Astrocyte (in vitro differentiated cells and primary cell): Measurements from ENCODE around the gene DYRK1A.

Experiments used
- CTCF ChIP-seq: IDR thresholded peaks from 2 replicates; pipeline ENCODE4 v1.5.1; 2011; ENCODE audit warnings: low read depth, mild to moderate bottlenecking, inconsistent platforms, low read length, moderate library complexity; ENCODE audit not compliant: insufficient read depth
- EZH2 ChIP-seq: IDR thresholded peaks from 2 replicates; pipeline ENCODE4 v1.6.1; 2012; ENCODE audit warnings: mild to moderate bottlenecking, low read length, inconsistent platforms; ENCODE audit not compliant: insufficient read depth

GRCh38 chr21:37373539-37373938 is 7.0 kb downstream of the DYRK1A start:
- TF ChIP-seq CTCF (no peak), EZH2 (no peak)
